ENCODE data around the gene ROR1.
"Not testable (repeated sequence)": the region's sequence is repeated elsewhere in the genome, so short reads cannot be mapped to it uniquely, and the experiment has no call there.

GRCh38 chr1:63816217-63816815 is 42.5 kb downstream of the ROR1 start:
- TF ChIP-seq EZH2 (IDR thresholded peaks at IDR 0.05); POLR2AphosphoS5 (IDR thresholded peaks at IDR 0.05; ENCODE audit: borderline replicate concordance, low read depth, low read length); FOXP2 (optimal IDR thresholded peaks at IDR 0.05; ENCODE audit: control extremely low read depth, extremely low read length, insufficient read depth): not testable (repeated sequence)

Measured in SK-N-MC (cell line).